AG04449 (cell line): ENCODE measurements around the gene UGT1A10.
A peak's percentile ranks its signal among the peaks of the same experiment; 100 is the strongest.
"Not testable (repeated sequence)": the region's sequence is repeated elsewhere in the genome, so short reads cannot be mapped to it uniquely, and the experiment has no call there.

Experiments used
- CTCF ChIA-PET: fragments of 350-600 bp; formaldehyde crosslinking; extraction: SDS; loops from one replicate; lab custom pipeline; 2021; ENCODE audit warnings: antibody characterized with exemption; lab: Yijun Ruan, JAX
- POLR2A ChIA-PET: fragments of 400-600, 350-600 bp; formaldehyde crosslinking; extraction: SDS; loops from one replicate; lab custom pipeline; 2020; ENCODE audit warnings: antibody characterized with exemption, inconsistent platforms; lab: Yijun Ruan, JAX
- DNase-seq: peaks from one replicate; pipeline ENCODE4 v3.0.0-alpha.2; 2010; ENCODE audit warnings: low read depth, low spot score
- H3K4me3 ChIP-seq: 2 replicates; pipeline ENCODE4 v1.5.1; 2011; ENCODE audit warnings: low read depth, mild to moderate bottlenecking, control low read depth, low read length
- CTCF ChIP-seq: IDR thresholded peaks from one replicate; pipeline ENCODE4 v1.5.1; 2011; ENCODE audit warnings: mild to moderate bottlenecking, moderate library complexity, low read length, control low read depth, inconsistent platforms; ENCODE audit not compliant: insufficient read depth; ENCODE audit errors: missing control alignments

Gene UGT1A10

GRCh38 chr2:233627331-233628025, 8.8 kb upstream of the UGT1A10 start:
- POLR2A ChIA-PET, result no interaction called here
- CTCF ChIA-PET, result no interaction called here
- no peak overlapping the region for H3K4me3 ChIP-seq
- DNase-seq, result no peak
- TF ChIP-seq CTCF, result no peak

- CTCF ChIA-PET, result no interaction called here
- H3K4me3 ChIP-seq, result no peak overlapping the region
- DNase-seq, result no peak
- POLR2A ChIA-PET, result no interaction called here
- TF ChIP-seq CTCF, result no peak
Measured at GRCh38 chr2:233638836-233639235, 2.6 kb downstream of the UGT1A10 start.

GRCh38 chr2:233639860-233640259, 3.6 kb downstream of the UGT1A10 start:
- ChIA-PET POLR2A (no interaction called here), CTCF (no interaction called here)
- TF ChIP-seq CTCF, result no peak
- H3K4me3 ChIP-seq, result no peak overlapping the region
- DNase-seq, result no peak

GRCh38 chr2:233643128-233643527, 6.9 kb downstream of the UGT1A10 start:
- ChIA-PET POLR2A (no interaction called here), CTCF (no interaction called here)
- no peak overlapping the region for H3K4me3 ChIP-seq
- TF ChIP-seq CTCF, result peak; percentile 9
- DNase-seq, result no peak

- H3K4me3 ChIP-seq, POLR2A ChIA-PET, DNase-seq, CTCF ChIA-PET: not testable (repeated sequence)
Measured at GRCh38 chr2:233646033-233646432, 9.8 kb downstream of the UGT1A10 start.

- ChIA-PET POLR2A (no interaction called here), CTCF (no interaction called here)
- DNase-seq, result no peak
- TF ChIP-seq CTCF, result no peak
- H3K4me3 ChIP-seq, result no peak overlapping the region
Measured at GRCh38 chr2:233650981-233651380, 14.7 kb downstream of the UGT1A10 start.

- CTCF ChIA-PET, result no interaction called here
- no peak for TF ChIP-seq CTCF
- no peak overlapping the region for H3K4me3 ChIP-seq
- DNase-seq, result no peak
- POLR2A ChIA-PET, result no interaction called here
Measured at GRCh38 chr2:233651430-233651829, 15.2 kb downstream of the UGT1A10 start.
